CD4-positive, alpha-beta T cell treated with Interleukin-6 for 4 hours (primary cell): Measurements from ENCODE around the gene SRL.
"Not testable (repeated sequence)": the region's sequence is repeated elsewhere in the genome, so short reads cannot be mapped to it uniquely, and the experiment has no call there.

Experiments used
- DNase-seq: peaks from one replicate; pipeline ENCODE4 v3.0.0-alpha.2; 2020; ENCODE audit warnings: mixed read lengths

SRL gene

DNA sequence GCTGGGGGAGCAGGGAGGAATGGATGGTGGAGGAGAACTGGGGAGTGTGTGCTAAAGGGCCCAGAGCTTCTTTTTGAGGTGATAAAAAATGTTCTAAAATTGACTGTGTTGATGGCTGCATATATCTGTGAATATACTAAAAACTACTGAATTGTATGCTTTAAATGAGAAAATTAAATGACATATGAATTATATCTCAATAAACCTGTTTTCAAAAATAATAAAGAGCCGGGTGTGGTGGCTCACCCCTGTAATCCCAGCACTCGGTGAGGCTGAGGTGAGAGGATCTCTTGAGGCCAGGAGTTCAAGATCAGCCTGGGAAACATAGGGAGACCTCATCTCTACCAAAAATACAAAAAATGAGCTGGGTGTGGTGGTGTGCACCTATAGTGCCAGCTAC is 16.8 kb downstream of the SRL start:
- DNase-seq = no peak

DNA sequence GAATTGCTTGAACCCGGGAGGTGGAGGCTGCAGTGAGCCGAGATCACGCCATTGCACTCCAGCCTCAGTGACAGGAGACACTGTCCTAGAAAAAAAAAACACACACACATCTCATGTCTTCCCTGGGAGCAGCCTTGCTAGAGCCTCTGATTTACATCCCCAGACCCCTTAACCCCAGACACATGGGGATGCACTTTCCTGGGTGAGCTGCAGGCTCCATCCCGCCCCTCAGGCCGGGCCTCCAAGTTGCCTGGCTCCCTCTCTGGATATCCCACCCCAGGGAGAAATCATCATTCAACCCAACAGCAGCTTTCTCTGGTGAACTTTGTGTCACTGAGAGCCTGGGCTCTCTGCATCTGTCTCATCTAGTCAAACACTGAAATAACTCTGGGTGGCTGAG is 21.5 kb downstream of the SRL start:
- no peak for DNase-seq

DNA sequence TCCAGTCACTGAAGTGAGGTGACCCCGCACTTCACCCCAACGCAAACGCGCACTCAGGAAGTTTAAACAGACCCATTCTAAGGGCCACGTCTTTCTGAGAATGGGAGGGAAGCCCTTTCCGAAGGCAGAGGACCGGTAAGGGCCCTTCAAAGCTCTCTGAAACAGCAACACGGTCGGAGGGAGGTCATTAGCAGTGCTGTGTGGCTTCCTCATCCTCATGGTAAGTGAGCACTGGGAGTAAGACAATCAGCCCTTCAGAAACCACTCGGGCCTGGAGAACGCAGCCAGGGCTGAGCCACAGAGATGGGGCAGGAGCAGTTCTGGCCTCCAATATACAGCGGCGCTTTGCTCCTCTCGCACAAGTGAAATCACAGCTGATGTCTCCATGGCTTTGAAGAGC is 23.7 kb downstream of the SRL start:
- no peak for DNase-seq

DNA sequence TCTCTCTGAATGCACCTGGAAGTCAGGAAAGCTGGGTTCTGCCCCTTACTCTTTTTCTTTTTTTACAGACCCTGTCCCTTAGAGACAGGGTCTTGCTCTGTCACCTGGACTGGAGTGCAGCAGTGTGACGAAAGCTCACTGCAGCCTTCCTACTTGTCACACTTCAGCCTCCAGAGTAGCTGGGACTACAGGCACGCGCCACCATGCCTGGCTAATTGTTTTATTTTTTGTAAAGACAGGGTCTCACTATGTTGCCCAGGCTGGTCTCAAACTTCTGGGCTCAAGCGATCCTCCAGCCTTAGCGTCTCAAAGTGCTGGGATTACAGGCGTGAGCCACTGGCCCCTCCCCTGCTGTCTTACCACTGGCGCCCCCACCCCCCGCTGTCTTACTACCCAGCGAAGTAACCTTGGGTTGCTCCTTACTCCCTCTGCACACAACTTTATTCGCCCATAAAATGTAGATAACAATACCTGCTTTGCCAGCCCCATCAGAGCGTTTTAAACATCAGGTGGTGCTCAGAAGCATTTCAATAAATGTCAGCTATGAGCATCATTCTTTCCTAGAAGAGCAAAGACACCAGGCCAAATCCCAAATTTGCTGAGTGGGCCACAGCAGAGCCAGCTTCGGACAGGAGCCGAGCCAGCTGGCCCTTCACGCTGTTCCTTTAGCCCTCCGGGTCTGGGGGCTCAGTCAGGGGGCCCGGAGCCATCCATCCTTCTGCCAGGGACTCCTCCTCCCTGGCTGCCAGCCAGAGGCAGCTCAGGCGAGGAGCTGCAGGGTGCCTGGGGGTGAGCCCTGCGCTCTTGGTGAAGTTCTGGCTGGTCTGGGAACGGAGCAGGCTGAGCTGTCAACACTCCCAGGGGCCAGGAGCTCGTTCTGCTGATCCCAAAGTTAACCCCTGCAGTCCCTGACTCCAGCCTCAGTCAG is 24.4 kb downstream of the SRL start:
- DNase-seq = no peak

DNA sequence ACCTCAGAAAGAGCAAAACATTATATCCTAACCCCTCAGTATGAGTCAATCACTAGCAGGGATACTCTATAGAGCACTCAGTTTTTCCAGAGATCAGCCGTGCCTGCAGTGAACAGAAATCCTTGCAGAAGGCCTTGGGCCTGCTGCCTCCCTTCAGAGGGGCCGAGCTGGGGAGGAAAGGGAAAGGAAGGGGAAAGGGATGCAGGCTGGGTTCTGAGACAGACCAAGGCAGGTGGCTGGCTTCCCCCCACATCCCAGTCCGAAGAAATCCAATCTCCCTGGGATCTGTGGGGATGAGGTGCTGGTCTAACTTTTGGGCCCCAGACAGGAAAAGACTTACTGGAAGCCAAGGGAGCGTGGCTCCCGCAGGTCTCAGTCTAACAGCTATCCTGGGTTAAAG is 25.3 kb downstream of the SRL start:
- no peak for DNase-seq

DNA sequence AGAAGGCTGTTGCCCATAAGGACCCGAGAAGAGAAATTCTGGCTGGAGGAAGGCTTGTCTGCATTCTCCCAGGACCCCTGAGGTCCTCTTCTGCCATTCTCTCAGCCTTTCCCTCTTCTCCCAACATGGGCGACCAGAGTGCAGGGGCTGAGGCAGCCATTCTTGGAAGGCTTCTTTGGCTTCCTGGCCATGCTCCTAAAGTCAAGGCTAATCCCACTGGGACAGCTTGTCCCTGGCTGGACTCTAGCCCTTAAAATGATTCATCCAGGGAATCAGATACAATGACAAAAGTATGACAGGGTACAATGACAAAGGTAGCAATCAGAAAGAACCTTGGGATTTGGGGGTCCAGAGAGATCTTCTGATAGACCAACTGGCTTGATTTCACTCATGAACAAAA is 26.8 kb downstream of the SRL start:
- DNase-seq = no peak

DNA sequence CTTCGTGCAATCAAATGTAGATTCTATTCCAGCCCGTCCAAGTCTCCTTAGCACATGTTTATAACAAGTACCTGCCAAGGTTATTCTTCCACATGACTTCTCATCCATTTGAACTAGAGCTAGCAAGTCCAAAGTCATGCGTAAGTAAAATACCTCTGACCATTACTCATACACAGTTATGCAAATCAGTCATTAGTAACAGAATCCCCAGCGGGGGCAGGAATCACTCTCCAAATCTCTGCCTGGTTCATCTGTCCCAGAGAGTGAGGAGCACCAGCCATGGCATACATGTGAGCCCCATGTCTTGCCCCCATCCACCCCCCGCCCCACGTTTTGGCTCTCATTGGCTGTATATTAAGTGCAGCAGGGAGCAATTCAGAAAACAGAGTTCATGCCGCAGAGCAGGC is 27.7 kb downstream of the SRL start:
- no peak for DNase-seq

DNA sequence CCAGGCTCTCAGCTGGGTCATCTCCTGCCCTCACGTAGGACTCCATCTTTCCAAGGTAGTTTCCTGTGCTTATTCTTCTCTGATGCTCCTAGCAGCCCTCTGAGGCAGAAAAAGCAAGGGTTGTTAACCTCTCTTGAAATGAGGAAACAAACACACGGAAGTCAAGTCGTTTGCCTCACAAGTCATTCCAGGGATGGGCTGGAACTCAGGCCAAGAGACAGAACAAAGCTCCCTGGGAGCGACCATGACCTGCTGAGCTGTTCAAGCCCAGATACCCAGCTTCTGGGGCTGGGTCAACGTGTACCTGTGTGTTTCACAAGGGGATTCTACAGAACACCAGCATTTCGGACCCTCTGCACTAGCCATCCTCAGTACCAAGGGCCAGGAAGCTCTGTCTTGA is 28.1 kb downstream of the SRL start:
- DNase-seq = no peak

DNA sequence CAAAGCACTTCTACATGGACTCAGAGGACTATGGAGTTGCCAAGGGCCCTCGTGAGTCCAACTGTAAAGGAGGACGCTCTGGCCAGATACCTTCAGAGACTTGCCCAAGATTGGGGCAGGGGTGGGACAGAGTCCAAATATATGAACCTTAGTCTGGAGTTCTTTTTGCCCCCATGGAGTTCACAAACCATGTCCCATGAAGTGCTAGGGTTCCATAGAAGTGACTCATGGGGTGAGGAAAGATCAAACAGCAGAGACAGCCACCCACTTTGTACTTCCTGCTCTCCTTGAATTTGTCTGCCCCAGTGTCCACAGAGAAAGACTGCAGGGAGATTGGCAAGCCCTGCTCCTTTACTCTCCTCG is 29.0 kb downstream of the SRL start:
- DNase-seq = no peak

DNA sequence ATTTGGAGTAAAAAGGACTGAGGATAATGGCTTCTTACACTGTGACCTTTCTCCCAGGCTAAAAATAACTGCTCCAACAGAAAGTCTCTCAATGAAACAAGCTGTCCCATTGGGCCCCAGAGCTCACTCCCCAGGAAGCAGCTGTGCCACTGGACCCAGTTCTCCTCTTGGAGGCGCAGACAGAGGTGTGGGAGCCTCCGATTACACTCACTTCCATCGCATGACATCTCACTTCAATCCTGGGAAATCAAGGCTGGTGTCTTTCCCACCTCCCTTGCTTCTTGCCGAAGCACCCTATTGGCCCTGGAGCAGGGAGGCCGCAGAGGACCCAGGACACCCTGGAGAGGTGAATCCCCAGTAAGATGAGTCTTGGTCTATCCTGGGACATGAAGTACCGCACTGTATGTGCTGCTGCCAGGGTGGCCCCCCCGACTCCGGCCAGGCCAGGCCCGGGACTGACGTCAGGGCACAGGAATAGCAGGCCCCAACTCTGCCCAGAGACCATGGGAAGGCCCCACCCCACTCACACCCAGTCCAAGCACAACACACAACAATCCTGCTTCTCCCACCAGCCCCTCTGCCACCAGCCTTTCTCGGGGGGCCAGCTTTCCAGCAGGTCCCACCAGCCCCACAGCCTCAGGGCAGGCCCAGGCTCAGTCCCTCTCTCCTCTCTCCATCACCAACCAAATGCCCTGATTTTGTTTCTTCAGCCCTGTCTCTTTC is 29.5 kb downstream of the SRL start:
- no peak for DNase-seq

DNA sequence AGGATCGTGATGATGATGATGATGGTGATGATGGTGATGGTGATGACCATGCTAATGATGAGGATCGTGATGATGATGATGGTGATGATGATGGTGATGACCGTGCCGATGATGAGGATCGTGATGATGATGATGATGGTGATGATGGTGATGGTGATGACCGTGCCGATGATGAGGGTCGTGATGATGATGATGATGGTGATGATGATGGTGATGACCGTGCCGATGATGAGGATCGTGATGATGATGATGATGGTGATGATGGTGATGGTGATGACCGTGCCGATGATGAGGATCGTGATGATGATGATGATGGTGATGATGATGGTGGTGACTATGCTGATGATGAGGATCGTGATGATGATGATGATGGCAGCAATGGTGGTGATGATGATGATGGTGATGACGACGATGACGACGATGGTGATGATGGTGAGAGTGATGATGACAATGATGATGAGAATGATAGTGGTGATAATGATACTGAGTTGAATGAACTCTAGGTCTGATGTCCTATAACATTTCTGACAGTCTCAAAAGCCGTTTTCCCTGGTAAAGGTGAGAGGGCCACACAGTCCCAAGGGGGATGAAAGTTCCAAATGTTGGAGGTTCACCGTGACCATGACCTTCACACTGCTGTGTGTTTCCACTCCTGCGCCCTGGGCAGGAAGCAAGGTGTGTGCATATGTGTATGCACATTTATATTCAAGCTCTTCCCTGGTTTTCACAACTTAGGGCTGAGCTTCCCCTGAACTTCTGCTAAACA is 30.3 kb downstream of the SRL start:
- DNase-seq = not testable (repeated sequence)

DNA sequence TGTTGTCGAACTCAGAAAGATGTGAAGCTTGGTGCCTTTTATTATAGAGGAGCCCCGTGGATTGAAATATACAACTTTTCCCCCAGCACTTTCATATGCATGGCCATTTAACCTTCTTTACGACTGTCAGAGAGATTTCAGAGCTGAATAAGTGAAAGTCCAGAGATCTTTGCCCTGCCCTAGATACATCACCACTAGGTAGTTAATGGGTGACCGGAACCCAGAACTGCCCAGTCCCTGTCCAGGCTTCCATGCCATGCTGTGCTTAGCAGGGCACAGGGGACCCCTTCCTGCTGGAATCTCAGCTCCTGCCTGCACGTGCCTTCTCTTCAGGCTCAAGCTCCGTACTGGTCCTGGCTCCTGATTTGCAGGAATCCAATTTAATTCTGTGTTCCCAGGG is 32.2 kb downstream of the SRL start:
- no peak for DNase-seq

DNA sequence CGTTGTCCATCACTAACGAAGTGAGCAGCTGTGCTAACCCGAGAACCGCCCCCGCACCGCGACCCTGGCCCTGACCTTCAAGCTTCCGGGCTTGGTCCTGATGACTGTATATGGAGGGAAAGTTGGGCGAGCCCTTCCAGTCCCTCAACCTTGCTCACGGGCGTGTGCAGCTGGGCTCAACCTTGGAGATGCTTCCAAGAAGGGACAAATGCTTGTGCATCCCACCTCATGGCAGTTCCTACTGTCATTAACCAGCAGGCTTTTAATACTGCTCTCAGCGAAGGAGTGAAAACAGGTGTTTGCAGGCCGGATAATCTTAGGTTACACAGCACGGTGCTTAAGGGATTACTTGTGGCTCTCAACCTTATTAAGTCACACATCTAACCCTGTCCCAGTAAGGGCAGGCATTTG is 33.5 kb downstream of the SRL start:
- no peak for DNase-seq

DNA sequence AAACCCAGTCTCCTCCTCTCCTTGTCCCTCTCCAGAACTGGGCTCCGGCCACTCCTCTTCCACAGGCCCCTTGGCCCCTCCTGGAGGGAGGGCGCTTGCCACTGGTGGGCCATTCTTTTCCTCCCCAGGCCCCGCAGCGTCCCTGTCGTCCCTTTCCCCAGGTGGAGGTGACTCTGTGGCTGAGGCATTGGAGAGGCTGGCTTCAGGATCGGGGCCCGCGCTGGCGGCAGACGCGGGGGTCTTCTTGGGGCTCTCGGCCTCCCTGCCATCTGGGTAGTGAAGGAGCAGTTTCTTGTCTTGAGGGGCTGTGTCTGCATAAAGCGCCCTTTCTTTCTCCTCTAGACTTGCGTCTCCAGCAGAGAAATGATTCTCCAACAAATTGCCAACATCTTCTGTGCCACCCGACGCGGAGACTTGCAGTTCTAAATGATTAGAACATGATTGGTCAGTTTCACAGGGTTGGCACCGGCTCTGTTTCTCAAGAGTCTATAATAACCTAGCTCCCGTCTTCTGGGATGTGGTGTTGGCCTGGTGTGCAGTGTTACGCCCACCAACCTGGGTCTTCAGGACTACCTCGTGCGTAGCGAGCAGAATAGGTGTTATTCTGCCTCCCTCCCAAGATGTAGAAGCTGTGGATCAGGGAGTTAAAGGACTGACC is 34.1 kb downstream of the SRL start:
- no peak for DNase-seq

DNA sequence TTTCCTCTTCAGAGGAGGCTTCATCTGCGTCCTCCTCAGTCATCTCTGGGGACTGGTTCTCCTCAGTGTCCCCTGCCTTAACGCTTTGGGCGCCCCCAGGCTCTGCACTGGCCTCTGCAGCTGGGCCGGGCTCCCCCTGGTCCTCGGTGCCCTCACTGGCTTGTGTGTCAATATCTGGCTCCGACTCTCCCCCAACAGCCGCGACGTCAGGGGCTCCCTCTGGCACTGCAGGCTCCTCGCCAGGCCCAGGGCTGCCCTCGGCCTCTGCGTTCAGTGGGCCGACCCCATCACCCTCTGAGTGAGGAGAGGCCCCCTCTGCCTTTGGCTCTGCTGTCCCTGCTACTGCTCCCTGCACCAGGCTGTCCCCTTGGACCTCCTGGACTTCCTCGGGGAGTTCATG is 34.7 kb downstream of the SRL start:
- no peak for DNase-seq

DNA sequence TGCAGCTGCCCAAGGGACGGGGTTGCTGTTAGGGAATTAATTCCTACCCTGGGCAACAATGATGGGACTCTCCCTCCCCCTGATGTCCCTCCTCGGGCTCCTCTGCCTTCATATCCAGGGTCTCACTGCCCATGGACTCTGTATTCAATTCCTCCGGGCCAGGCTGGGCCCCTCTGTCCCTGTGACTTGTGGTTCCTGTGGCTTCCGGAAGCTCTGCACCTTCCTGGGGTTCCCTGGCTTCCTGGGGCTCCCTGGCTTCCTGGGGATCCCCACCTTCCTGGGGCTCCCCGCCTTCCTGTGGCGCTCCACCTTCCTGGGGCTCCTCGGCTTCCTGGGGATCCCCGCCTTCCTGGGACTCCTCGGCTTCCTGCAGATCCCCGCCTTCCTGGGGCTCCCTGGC is 35.2 kb downstream of the SRL start:
- DNase-seq = peak; percentile 5

DNA sequence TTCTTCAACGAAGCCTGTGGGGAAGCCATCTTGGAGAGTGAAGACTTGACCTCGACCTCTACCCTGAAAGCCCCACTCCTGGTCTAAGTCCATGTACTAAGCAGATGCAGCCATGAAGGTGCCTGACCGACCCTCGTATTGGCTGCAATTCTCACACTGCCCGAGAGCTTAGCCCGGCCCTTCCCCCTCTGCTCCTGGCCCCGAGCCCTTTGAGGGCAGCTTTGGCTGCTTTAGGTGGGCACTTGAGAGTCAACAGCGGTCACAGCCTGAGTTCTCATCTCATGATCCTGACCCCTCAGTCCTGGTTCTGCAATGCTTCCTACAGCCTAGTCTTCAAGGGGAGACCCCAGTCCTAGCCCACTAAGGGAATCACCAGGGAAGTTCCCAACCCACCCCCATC is 35.9 kb downstream of the SRL start:
- no peak for DNase-seq

DNA sequence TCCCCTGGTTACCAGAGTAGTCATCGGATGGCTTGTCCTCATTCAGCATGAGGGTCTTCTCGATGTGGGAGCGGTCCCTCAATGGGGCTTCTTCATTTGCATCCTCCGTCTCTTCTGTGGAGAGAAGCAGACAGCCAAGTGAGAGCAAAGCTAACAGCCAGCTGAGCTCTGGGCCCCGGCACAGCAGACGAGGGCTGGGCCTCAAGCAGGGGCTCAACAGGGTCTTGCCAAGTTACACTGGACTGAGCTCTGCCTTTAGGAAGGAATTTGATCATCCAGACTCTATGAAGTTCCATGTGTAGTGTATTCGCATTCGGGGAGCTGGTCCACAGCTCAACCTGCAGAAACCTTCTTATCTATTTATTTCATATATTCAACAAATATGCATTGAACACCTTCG is 37.4 kb downstream of the SRL start:
- no peak for DNase-seq

DNA sequence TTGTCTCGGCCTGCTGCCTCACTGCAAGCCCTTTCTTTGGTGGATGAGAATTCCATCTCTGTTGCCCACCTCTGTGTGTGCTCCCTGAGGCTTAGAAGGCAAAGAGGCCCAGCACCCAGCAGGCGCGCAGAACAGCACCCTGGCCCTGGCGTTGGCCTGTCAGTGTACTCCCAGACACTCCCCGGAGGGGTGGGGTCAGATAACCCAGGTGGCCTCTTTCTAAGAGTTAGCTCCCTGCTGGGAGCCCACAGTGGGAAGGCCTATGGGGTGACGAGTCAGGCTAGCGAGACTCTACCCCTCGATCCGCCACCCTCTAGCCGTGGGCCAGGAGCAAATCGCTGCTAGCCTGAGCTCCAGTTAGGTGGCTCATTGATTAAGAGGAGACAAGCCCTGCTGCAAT is 38.1 kb downstream of the SRL start:
- DNase-seq = no peak

DNA sequence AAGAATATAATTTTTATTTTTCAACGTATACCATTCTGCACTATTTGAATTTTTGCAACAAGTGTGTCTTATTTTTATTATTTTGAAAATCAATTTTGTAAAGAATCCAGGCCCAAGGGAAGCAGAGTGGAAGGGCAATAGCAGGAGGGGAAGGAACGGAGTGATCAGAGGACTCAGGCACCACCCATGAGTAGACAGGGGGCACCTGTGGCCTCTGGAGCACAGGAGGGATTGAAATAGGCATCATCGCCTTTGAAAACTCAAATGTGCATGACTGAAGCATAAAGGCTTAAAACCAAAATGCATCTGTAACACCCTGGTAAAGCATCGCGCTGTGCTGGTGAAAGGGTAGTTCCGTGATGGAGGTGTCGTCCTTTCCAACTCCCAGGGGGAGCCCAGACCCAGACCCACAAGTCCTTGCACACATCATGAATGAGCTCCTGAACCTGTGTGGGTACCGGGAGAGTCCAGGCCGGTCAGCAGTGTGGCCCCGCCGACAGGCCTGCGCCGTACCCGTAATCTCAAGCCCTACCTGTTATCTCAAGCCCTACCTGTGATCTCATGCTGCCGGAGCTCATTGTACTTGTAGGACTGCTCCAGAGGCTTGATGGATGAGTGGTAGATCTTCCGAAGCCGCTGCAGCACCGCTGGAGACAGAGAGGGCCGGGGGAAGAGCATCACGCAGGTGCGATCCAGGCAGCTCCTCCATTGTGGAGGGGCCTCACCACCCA is 39.1 kb downstream of the SRL start:
- DNase-seq = no peak

DNA sequence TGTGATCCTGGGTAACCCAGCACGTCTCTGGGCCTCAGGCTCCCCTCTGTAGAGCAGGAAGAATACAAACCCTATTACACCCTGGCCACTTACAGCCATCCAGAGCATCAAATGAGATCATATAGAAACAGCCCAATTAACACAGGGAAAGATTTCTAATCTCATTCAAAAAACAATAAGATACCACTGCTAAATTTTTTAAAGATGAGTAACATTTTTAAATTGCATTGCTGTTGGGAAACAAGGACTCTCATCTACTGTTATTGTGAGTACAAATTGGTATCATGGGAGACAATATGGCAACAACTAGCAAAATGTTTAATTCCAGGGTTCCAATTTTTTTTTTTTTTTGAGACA is 41.1 kb downstream of the SRL start:
- DNase-seq = no peak

DNA sequence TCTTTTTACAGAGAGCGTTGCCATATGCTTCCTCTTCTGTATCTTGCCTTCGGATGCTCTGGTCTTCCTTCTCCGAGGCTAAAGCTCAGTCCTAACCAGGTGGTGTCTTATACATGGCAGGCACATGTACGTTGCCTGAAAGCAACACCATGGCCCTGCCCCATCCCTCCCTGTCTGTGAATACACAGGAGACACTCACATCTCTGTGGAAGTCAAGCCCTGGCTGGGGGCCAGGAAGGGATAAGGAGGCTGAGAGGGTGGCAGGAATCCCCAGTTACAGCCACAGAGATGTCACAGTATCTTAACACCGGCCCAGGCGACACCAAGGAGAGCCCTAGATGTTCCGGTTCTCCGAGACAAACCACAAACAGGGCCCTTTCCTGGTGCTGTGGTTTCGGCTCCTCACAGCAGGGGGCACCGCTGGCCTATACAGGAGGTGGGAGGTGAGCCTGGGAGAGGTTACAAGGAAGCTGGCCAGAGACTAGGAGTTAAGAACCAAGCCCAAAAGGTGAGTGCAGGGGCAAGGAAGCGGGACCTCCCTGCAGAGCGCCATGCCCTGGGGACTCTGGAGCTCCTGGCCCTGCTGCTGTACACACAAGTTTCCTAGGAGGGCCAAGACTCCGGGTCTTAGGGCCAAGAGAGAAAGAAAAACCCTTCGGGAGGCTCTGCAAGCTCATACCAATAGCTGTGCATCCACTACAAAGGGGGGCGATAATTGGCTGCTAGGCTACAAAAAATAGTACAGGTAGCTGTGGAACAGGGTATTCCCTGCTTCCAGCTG is 41.7 kb downstream of the SRL start:
- peak; percentile 41 for DNase-seq
